H9 (cell line): ENCODE results near the gene COPB2. TPM values are rescaled to one million over a fixed set of nuclear protein-coding genes. Genes with fewer than 3 reads are reported as not detected.

Experiments used
- DNase-seq: peaks from one replicate; pipeline ENCODE4 v3.0.0-alpha.2; 2017
- H2AFZ ChIP-seq: one replicate; pipeline ENCODE4 v1.6.1; 2013; ENCODE audit warnings: mild to moderate bottlenecking, low read length, control low read depth, moderate library complexity
- H2AK5ac ChIP-seq: 2 replicates; pipeline ENCODE4 v1.6.1; 2013; ENCODE audit warnings: low read length, control low read depth, mixed read lengths; ENCODE audit not compliant: insufficient read length
- H2BK120ac ChIP-seq: one replicate; pipeline ENCODE4 v1.6.1; 2013; ENCODE audit warnings: low read depth, mild to moderate bottlenecking, low read length, control low read depth, inconsistent platforms; ENCODE audit not compliant: poor library complexity, severe bottlenecking
- H2BK12ac ChIP-seq: 2 replicates; pipeline ENCODE4 v1.6.1; 2013; ENCODE audit warnings: low read length, control low read depth, mixed read lengths, low read depth; ENCODE audit not compliant: insufficient read length
- H2BK15ac ChIP-seq: 2 replicates; pipeline ENCODE4 v1.6.1; 2013; ENCODE audit warnings: low read depth, low read length, control low read depth
- H2BK20ac ChIP-seq: one replicate; pipeline ENCODE4 v1.6.1; 2013; ENCODE audit warnings: low read depth, mild to moderate bottlenecking, low read length, control low read depth, inconsistent platforms; ENCODE audit not compliant: poor library complexity, severe bottlenecking
- H2BK5ac ChIP-seq: 2 replicates; pipeline ENCODE4 v1.6.1; 2013; ENCODE audit warnings: low read length, control low read depth, mixed read lengths; ENCODE audit not compliant: insufficient read length
- H3K14ac ChIP-seq: 2 replicates; pipeline ENCODE4 v1.6.1; 2013; ENCODE audit warnings: low read length, control low read depth; ENCODE audit not compliant: insufficient read depth
- H3K18ac ChIP-seq: 2 replicates; pipeline ENCODE4 v1.6.1; 2013; ENCODE audit warnings: low read depth, mild to moderate bottlenecking, mixed read lengths, low read length, control low read depth; ENCODE audit not compliant: insufficient read length
- H3K23ac ChIP-seq: 2 replicates; pipeline ENCODE4 v1.6.1; 2013; ENCODE audit warnings: low read length, control low read depth, mixed read lengths, low read depth; ENCODE audit not compliant: insufficient read length
- H3K23me2 ChIP-seq: 2 replicates; pipeline ENCODE4 v1.6.1; 2013; ENCODE audit warnings: low read depth, mild to moderate bottlenecking, mixed read lengths, low read length, control low read depth; ENCODE audit not compliant: insufficient read length, poor library complexity, severe bottlenecking
- H3K27ac ChIP-seq: 2 replicates; pipeline ENCODE4 v1.5.1; 2013; ENCODE audit warnings: low read length, control low read depth, mixed read lengths, low read depth; ENCODE audit not compliant: insufficient read length
- H3K27me3 ChIP-seq: 2 replicates; pipeline ENCODE4 v1.6.1; 2013; ENCODE audit warnings: low read length, control low read depth, inconsistent platforms; ENCODE audit not compliant: insufficient read depth
- H3K4ac ChIP-seq: 2 replicates; pipeline ENCODE4 v1.6.1; 2013; ENCODE audit warnings: low read depth, mild to moderate bottlenecking, control low read depth, inconsistent platforms, low read length, moderate library complexity
- H3K4me1 ChIP-seq: 2 replicates; pipeline ENCODE4 v1.6.1; 2013; ENCODE audit warnings: low read length, control low read depth, inconsistent platforms; ENCODE audit not compliant: insufficient read depth
- H3K4me2 ChIP-seq: 2 replicates; pipeline ENCODE4 v1.6.1; 2013; ENCODE audit warnings: low read length, control low read depth, mixed read lengths; ENCODE audit not compliant: insufficient read length, insufficient read depth
- H3K56ac ChIP-seq: 2 replicates; pipeline ENCODE4 v1.6.1; 2013; ENCODE audit warnings: low read depth, mild to moderate bottlenecking, mixed read lengths, low read length, control low read depth; ENCODE audit not compliant: insufficient read length
- H3K79me1 ChIP-seq: 2 replicates; pipeline ENCODE4 v1.6.1; 2013; ENCODE audit warnings: low read depth, mild to moderate bottlenecking, moderate library complexity, low read length, control low read depth, inconsistent platforms; ENCODE audit not compliant: insufficient read depth, poor library complexity, severe bottlenecking
- H3K79me2 ChIP-seq: 2 replicates; pipeline ENCODE4 v1.6.1; 2013; ENCODE audit warnings: low read length, control low read depth, inconsistent platforms; ENCODE audit not compliant: insufficient read depth
- H3K9ac ChIP-seq: 2 replicates; pipeline ENCODE4 v1.6.1; 2013; ENCODE audit warnings: low read length, control low read depth, mixed read lengths; ENCODE audit not compliant: insufficient read length; ENCODE audit errors: extremely low read depth
- H3K9me3 ChIP-seq: one replicate; pipeline ENCODE4 v1.6.1; 2013; ENCODE audit warnings: low read depth, low read length, inconsistent platforms; ENCODE audit not compliant: control insufficient read depth
- H3T11ph ChIP-seq: one replicate; pipeline ENCODE4 v1.6.1; 2013; ENCODE audit warnings: mild to moderate bottlenecking, low read length, control low read depth, inconsistent platforms
- H4K20me1 ChIP-seq: one replicate; pipeline ENCODE4 v1.6.1; 2013; ENCODE audit not compliant: control insufficient read depth, insufficient read length, insufficient read depth
- H4K5ac ChIP-seq: 2 replicates; pipeline ENCODE4 v1.6.1; 2013; ENCODE audit warnings: low read depth, mild to moderate bottlenecking, mixed read lengths, low read length, control low read depth; ENCODE audit not compliant: insufficient read length
- H4K8ac ChIP-seq: replicated peaks from 2 replicates; pipeline ENCODE4 v1.6.1; 2013; ENCODE audit warnings: low read length, control low read depth, mixed read lengths, low read depth; ENCODE audit not compliant: insufficient read length
- H4K91ac ChIP-seq: 2 replicates; pipeline ENCODE4 v1.6.1; 2013; ENCODE audit warnings: low read depth, mild to moderate bottlenecking, moderate library complexity, mixed read lengths, low read length, control low read depth; ENCODE audit not compliant: insufficient read length
- H3K27ac Mint-ChIP-seq, 3 experiments: 2 replicates in 2 of 3; 3 replicates in 1 of 3; pipeline ENCODE4 v1.8.0; 2020 to 2021; ENCODE audit warnings: mixed read lengths in 3 of 3, mild to moderate bottlenecking in 1 of 3, moderate library complexity in 1 of 3
- H3K27me3 Mint-ChIP-seq: 2 replicates; pipeline ENCODE4 v1.8.0; 2021; ENCODE audit warnings: low read depth, mild to moderate bottlenecking, moderate library complexity, mixed read lengths
- H3K36me3 Mint-ChIP-seq, 3 experiments: 2 replicates in 2 of 3; 3 replicates in 1 of 3; pipeline ENCODE4 v1.8.0; 2020 to 2021; ENCODE audit warnings: low read depth in 3 of 3, mixed read lengths in 3 of 3; ENCODE audit not compliant: insufficient read depth in 1 of 3
- H3K4me1 Mint-ChIP-seq, 2 experiments: 2 replicates each; pipeline ENCODE4 v1.8.0; 2020; ENCODE audit warnings: mixed read lengths in 2 of 2
- H3K4me3 Mint-ChIP-seq, 2 experiments: 2 replicates in 1 of 2; 3 replicates in 1 of 2; pipeline ENCODE4 v1.8.0; 2020 to 2021; ENCODE audit warnings: mild to moderate bottlenecking in 2 of 2, mixed read lengths in 2 of 2, moderate library complexity in 1 of 2
- H3K9me3 Mint-ChIP-seq, 2 experiments: 2 replicates in 1 of 2; 3 replicates in 1 of 2; pipeline ENCODE4 v1.8.0; 2020; ENCODE audit warnings: mild to moderate bottlenecking in 2 of 2, mixed read lengths in 2 of 2, moderate library complexity in 1 of 2
- CTCF ChIP-seq: fragments of 200-600 bp; sonication (generic); conservative IDR thresholded peaks from 3 replicates; pipeline ENCODE4 v1.8.0; 2021; ENCODE audit warnings: antibody characterized with exemption, mild to moderate bottlenecking
- WGBS: extraction: QIAGEN DNeasy Blood & Tissue Kit; methylation state at CpG from one replicate; pipeline ENCODE4 v1.1.7; 2013; ENCODE audit warnings: missing lambda C conversion rate, low lambda C conversion rate, mixed read lengths; ENCODE audit not compliant: insufficient read length; ENCODE audit errors: extremely low coverage; 5-methylcytosine and 5-hydroxymethylcytosine counted together
- total RNA-seq: library from RNA; stranded (reverse); gene quantifications from 2 replicates; pipeline ENCODE4 v1.2.1, GENCODE V29; 2021

COPB2 gene
- total RNA-seq, 1 experiment from 2014 or later: 121 TPM

- no peak for DNase-seq
- no peak overlapping the region for H3K23ac ChIP-seq
- no peaks in the 10 kb centered on the region; a peak in 1 of 5 replicates for H3K9me3 Mint-ChIP-seq
- no peak overlapping the region for H3K27ac Mint-ChIP-seq
- no peak overlapping the region for H3K14ac ChIP-seq
- peaks cover 64% of the 10 kb centered on the region for H3K27me3 Mint-ChIP-seq
- no peaks in the 10 kb centered on the region for H3K36me3 Mint-ChIP-seq
- H3K27ac ChIP-seq: no peak overlapping the region
- no peak overlapping the region for H3T11ph ChIP-seq
- no peak overlapping the region for H3K18ac ChIP-seq
- no peaks in the 10 kb centered on the region; the same call in 1 of the 2 replicates for H3K27me3 ChIP-seq
- H3K4ac ChIP-seq: no peak overlapping the region
- H2AFZ ChIP-seq: no peak overlapping the region
- H4K91ac ChIP-seq: no peak overlapping the region
- no peaks in the 10 kb centered on the region for H3K23me2 ChIP-seq
- H3K79me1 ChIP-seq: no peaks in the 10 kb centered on the region
- no peak overlapping the region for H2BK5ac ChIP-seq
- no peaks in the 10 kb centered on the region for H3K4me1 ChIP-seq
- H2BK20ac ChIP-seq: no peak overlapping the region
- H2BK120ac ChIP-seq: no peak overlapping the region
- H3K4me2 ChIP-seq: no peak overlapping the region
- no peak for TF ChIP-seq CTCF
- H2AK5ac ChIP-seq: no peak overlapping the region
- H4K5ac ChIP-seq: no peak overlapping the region
- H2BK15ac ChIP-seq: no peak overlapping the region
- H3K9ac ChIP-seq: no peak overlapping the region
- no peaks in the 10 kb centered on the region for H3K9me3 ChIP-seq
- no CpG with 5 or more reads among the region's 8 CpGs for WGBS
- no peaks in the 10 kb centered on the region for H4K20me1 ChIP-seq
- no peak overlapping the region for H4K8ac ChIP-seq
- no peaks in the 10 kb centered on the region for H3K79me2 ChIP-seq
- no peak overlapping the region for H3K56ac ChIP-seq
- H2BK12ac ChIP-seq: no peak overlapping the region
- H3K4me3 Mint-ChIP-seq: no peak overlapping the region
- H3K4me1 Mint-ChIP-seq: peaks cover 3 to 4% of the 10 kb centered on the region in 2 experiments; a peak in 3 of 4 replicates
Observed at GRCh38 chr3:139327861-139328260, 61.6 kb downstream of the COPB2 start.
